HepG2 (cell line): ENCODE data around the gene ALB. TPM values are rescaled to one million over a fixed set of nuclear protein-coding genes. Genes with fewer than 3 reads are reported as not detected.

Experiments used
- ARNT2 ChIP-seq: sonication (generic); formaldehyde crosslinking; IDR thresholded peaks from 2 replicates; pipeline ENCODE4 v1.8.0; 2022; ENCODE audit warnings: mild to moderate bottlenecking, low read depth, missing genetic modification reagents, moderate library complexity
- ATF7-NPFF ChIP-seq: sonication (generic); formaldehyde crosslinking; IDR thresholded peaks from 2 replicates; pipeline ENCODE4 v1.8.1; 2023; ENCODE audit warnings: mild to moderate bottlenecking, low read depth, missing genetic modification reagents, moderate library complexity
- CHCHD3 ChIP-seq: sonication (generic); formaldehyde crosslinking; IDR thresholded peaks from 2 replicates; pipeline ENCODE4 v1.8.0; 2022; ENCODE audit warnings: mild to moderate bottlenecking, missing genetic modification reagents, moderate library complexity
- IRF2 ChIP-seq: IDR thresholded peaks from 2 replicates; pipeline ENCODE4 v1.6.1; 2018; ENCODE audit warnings: missing genetic modification reagents, missing compliant biosample characterization
- MTF1 ChIP-seq: sonication (generic); formaldehyde crosslinking; IDR thresholded peaks from 2 replicates; pipeline ENCODE4 v1.5.0; 2020; ENCODE audit warnings: missing genetic modification reagents
- NKX3-1 ChIP-seq: sonication (generic); formaldehyde crosslinking; IDR thresholded peaks from 2 replicates; pipeline ENCODE4 v1.5.0; 2020; ENCODE audit warnings: missing genetic modification reagents
- PAWR ChIP-seq: sonication (generic); formaldehyde crosslinking; IDR thresholded peaks from 2 replicates; pipeline ENCODE4 v1.4.0; 2020; ENCODE audit warnings: missing genetic modification reagents, mild to moderate bottlenecking, borderline replicate concordance
- PAX8 ChIP-seq: sonication (generic); formaldehyde crosslinking; IDR thresholded peaks from 2 replicates; pipeline ENCODE4 v1.8.0; 2022; ENCODE audit warnings: mild to moderate bottlenecking, missing genetic modification reagents, borderline replicate concordance
- POLR2AphosphoS2 ChIP-seq: IDR thresholded peaks from 2 replicates; pipeline ENCODE4 v1.6.1; 2011; ENCODE audit warnings: low read depth, low read length, improper control_type of control experiment
- SATB2 ChIP-seq: sonication (generic); formaldehyde crosslinking; IDR thresholded peaks from 2 replicates; pipeline ENCODE4 v1.5.0; 2020; ENCODE audit warnings: missing genetic modification reagents
- SMAD1 ChIP-seq: sonication (generic); formaldehyde crosslinking; IDR thresholded peaks from 2 replicates; pipeline ENCODE4 v1.4.0; 2020; ENCODE audit warnings: missing genetic modification reagents, low read depth, mild to moderate bottlenecking, borderline replicate concordance
- SP4 ChIP-seq: sonication (generic); formaldehyde crosslinking; IDR thresholded peaks from 2 replicates; pipeline ENCODE4 v1.8.1; 2023; ENCODE audit warnings: mild to moderate bottlenecking, missing genetic modification reagents
- U2AF1 ChIP-seq: fragments of 200-400 bp; formaldehyde crosslinking; optimal IDR thresholded peaks from 2 replicates; pipeline ENCODE3; 2017; ENCODE audit warnings: mild to moderate bottlenecking, low read depth, low read length
- ZNF256 ChIP-seq: sonication (generic); formaldehyde crosslinking; conservative IDR thresholded peaks from 2 replicates; pipeline ENCODE4 v1.4.0; 2020; ENCODE audit warnings: missing genetic modification reagents
- ZNF337 ChIP-seq: sonication (generic); formaldehyde crosslinking; IDR thresholded peaks from 2 replicates; pipeline ENCODE4 v1.5.1; 2020; ENCODE audit warnings: missing genetic modification reagents, low read depth, mild to moderate bottlenecking, borderline replicate concordance
- ZNF432 ChIP-seq: sonication (generic); formaldehyde crosslinking; IDR thresholded peaks from 2 replicates; pipeline ENCODE4 v1.5.0; 2020; ENCODE audit warnings: missing genetic modification reagents, mild to moderate bottlenecking, borderline replicate concordance
- ZNF460 ChIP-seq: sonication (generic); formaldehyde crosslinking; IDR thresholded peaks from 2 replicates; pipeline ENCODE4 v1.5.1; 2020; ENCODE audit warnings: missing genetic modification reagents, mild to moderate bottlenecking, borderline replicate concordance
- ZNF614 ChIP-seq: IDR thresholded peaks from 2 replicates; pipeline ENCODE4 v1.6.1; 2018; ENCODE audit warnings: missing biosample characterization, missing genetic modification reagents, inconsistent platforms, borderline replicate concordance
- ZNF616 ChIP-seq: sonication (generic); formaldehyde crosslinking; IDR thresholded peaks from 2 replicates; pipeline ENCODE4 v1.5.0; 2020; ENCODE audit warnings: low read depth, mild to moderate bottlenecking, missing genetic modification reagents
- ZNF878 ChIP-seq: sonication (generic); formaldehyde crosslinking; IDR thresholded peaks from 2 replicates; pipeline ENCODE4 v1.8.1; 2023; ENCODE audit warnings: mild to moderate bottlenecking, missing genetic modification reagents, moderate library complexity
- polyA plus RNA-seq, 8 experiments: library from polyadenylated mRNA; depleted of rRNA in 3 of 8; stranded (reverse) in 7 of 8; unstranded in 1 of 8; fragments of >200 nt; fragmentation: Illumina TruSeq in 4 of 8; extraction: Trizol in 4 of 8; gene quantifications; 2 replicates each; pipeline versions ENCODE4 v1.2.1 to v1.2.3, GENCODE V29; 2011 to 2016; ENCODE audit warnings: low read depth in 4 of 8, missing spikeins in 1 of 8, mixed read lengths in 1 of 8; ENCODE audit not compliant: insufficient read depth in 1 of 8
- total RNA-seq, 5 experiments: library from RNA; depleted of rRNA; stranded (reverse); fragments of >200 nt; fragmentation: Illumina TruSeq; extraction: Trizol; gene quantifications; 2 replicates each; pipeline ENCODE4 v1.2.3, GENCODE V29; 2016; ENCODE audit warnings: low read depth in 1 of 5
- TF ChIP-seq, protein P1 (sequence below): sonication (generic); formaldehyde crosslinking; IDR thresholded peaks from 2 replicates; pipeline ENCODE4 v1.4.0; 2020; ENCODE audit warnings: missing genetic modification reagents, borderline replicate concordance
- TF ChIP-seq, protein P2 (sequence below): sonication (generic); formaldehyde crosslinking; IDR thresholded peaks from 2 replicates; pipeline ENCODE4 v1.4.0; 2020; ENCODE audit warnings: low read depth, mild to moderate bottlenecking, missing genetic modification reagents
- TF ChIP-seq, protein P3 (sequence below): IDR thresholded peaks from 2 replicates; pipeline ENCODE4 v1.6.1; 2016; ENCODE audit warnings: low read depth, borderline replicate concordance
- TF ChIP-seq, protein P4 (sequence below): IDR thresholded peaks from 2 replicates; pipeline ENCODE4 v1.6.1; 2016; ENCODE audit warnings: missing compliant biosample characterization, missing genetic modification reagents, borderline replicate concordance

Gene ALB
- total and polyA plus RNA-seq, 2 of the 13 experiments (the other 11 are each of a cell fraction or from before 2014, with no cell fraction given) = 22,259 to 22,625 TPM

DNA sequence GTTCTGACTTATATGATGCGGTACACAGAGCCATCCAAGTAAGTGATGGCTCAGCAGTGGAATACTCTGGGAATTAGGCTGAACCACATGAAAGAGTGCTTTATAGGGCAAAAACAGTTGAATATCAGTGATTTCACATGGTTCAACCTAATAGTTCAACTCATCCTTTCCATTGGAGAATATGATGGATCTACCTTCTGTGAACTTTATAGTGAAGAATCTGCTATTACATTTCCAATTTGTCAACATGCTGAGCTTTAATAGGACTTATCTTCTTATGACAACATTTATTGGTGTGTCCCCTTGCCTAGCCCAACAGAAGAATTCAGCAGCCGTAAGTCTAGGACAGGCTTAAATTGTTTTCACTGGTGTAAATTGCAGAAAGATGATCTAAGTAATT is 16.5 kb downstream of the ALB start (continued):
- TF ChIP-seq, protein P1, sequence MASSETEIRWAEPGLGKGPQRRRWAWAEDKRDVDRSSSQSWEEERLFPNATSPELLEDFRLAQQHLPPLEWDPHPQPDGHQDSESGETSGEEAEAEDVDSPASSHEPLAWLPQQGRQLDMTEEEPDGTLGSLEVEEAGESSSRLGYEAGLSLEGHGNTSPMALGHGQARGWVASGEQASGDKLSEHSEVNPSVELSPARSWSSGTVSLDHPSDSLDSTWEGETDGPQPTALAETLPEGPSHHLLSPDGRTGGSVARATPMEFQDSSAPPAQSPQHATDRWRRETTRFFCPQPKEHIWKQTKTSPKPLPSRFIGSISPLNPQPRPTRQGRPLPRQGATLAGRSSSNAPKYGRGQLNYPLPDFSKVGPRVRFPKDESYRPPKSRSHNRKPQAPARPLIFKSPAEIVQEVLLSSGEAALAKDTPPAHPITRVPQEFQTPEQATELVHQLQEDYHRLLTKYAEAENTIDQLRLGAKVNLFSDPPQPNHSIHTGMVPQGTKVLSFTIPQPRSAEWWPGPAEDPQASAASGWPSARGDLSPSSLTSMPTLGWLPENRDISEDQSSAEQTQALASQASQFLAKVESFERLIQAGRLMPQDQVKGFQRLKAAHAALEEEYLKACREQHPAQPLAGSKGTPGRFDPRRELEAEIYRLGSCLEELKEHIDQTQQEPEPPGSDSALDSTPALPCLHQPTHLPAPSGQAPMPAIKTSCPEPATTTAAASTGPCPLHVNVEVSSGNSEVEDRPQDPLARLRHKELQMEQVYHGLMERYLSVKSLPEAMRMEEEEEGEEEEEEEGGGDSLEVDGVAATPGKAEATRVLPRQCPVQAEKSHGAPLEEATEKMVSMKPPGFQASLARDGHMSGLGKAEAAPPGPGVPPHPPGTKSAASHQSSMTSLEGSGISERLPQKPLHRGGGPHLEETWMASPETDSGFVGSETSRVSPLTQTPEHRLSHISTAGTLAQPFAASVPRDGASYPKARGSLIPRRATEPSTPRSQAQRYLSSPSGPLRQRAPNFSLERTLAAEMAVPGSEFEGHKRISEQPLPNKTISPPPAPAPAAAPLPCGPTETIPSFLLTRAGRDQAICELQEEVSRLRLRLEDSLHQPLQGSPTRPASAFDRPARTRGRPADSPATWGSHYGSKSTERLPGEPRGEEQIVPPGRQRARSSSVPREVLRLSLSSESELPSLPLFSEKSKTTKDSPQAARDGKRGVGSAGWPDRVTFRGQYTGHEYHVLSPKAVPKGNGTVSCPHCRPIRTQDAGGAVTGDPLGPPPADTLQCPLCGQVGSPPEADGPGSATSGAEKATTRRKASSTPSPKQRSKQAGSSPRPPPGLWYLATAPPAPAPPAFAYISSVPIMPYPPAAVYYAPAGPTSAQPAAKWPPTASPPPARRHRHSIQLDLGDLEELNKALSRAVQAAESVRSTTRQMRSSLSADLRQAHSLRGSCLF = peak; percentile 68; the same call in 1 of the 2 replicates
- TF ChIP-seq ZNF878 (CRISPR knock-in tag) = 0 out of 2 replicates have a peak, but pooled peaks have one; percentile 66
- TF ChIP-seq, protein P2, sequence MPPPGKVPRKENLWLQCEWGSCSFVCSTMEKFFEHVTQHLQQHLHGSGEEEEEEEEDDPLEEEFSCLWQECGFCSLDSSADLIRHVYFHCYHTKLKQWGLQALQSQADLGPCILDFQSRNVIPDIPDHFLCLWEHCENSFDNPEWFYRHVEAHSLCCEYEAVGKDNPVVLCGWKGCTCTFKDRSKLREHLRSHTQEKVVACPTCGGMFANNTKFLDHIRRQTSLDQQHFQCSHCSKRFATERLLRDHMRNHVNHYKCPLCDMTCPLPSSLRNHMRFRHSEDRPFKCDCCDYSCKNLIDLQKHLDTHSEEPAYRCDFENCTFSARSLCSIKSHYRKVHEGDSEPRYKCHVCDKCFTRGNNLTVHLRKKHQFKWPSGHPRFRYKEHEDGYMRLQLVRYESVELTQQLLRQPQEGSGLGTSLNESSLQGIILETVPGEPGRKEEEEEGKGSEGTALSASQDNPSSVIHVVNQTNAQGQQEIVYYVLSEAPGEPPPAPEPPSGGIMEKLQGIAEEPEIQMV = no peak
- no peak for TF ChIP-seq SMAD1 (CRISPR knock-in tag)
- TF ChIP-seq NKX3-1 = no peak; the same call in 1 of the 2 replicates
- TF ChIP-seq, protein P3, sequence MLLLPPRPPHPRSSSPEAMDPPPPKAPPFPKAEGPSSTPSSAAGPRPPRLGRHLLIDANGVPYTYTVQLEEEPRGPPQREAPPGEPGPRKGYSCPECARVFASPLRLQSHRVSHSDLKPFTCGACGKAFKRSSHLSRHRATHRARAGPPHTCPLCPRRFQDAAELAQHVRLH (CRISPR knock-in tag) = no peak
- TF ChIP-seq, protein P4, sequence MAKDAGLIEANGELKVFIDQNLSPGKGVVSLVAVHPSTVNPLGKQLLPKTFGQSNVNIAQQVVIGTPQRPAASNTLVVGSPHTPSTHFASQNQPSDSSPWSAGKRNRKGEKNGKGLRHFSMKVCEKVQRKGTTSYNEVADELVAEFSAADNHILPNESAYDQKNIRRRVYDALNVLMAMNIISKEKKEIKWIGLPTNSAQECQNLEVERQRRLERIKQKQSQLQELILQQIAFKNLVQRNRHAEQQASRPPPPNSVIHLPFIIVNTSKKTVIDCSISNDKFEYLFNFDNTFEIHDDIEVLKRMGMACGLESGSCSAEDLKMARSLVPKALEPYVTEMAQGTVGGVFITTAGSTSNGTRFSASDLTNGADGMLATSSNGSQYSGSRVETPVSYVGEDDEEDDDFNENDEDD (CRISPR knock-in tag) = no peak
- no peak for TF ChIP-seq U2AF1
- no peak for TF ChIP-seq ZNF337
- TF ChIP-seq PAWR (CRISPR knock-in tag) = no peak
- no peak for TF ChIP-seq CHCHD3 (CRISPR knock-in tag)
- peak; percentile 88 for TF ChIP-seq SATB2 (CRISPR knock-in tag)
- TF ChIP-seq ZNF432 = no peak
- no peak for TF ChIP-seq POLR2AphosphoS2
- TF ChIP-seq PAX8 (CRISPR knock-in tag) = no peak
- TF ChIP-seq ATF7-NPFF (CRISPR knock-in tag) = 0 out of 2 replicates have a peak, but pooled peaks have one; percentile 39
- TF ChIP-seq IRF2 (CRISPR knock-in tag) = 0 out of 2 replicates have a peak, but pooled peaks have one; percentile 34
- no peak for TF ChIP-seq ZNF616
- TF ChIP-seq ZNF614 = no peak
- no peak for TF ChIP-seq ZNF460 (CRISPR knock-in tag)
- 0 out of 2 replicates have a peak, but pooled peaks have one; percentile 53 for TF ChIP-seq ZNF256 (CRISPR knock-in tag)
- TF ChIP-seq MTF1 (CRISPR knock-in tag) = peak; percentile 42; the same call in 1 of the 2 replicates
- no peak for TF ChIP-seq SP4
- TF ChIP-seq ARNT2 = no peak
